PFSK-1 (cell line): ENCODE results near the gene ENDOV.

Source experiments
- FOXP2 ChIP-seq: optimal IDR thresholded peaks from 2 replicates; pipeline ENCODE3; 2011; ENCODE audit warnings: borderline replicate concordance, control low read depth, inconsistent platforms; ENCODE audit not compliant: insufficient read depth; ENCODE audit errors: extremely low read length, extremely low read depth
- POLR2AphosphoS5 ChIP-seq: IDR thresholded peaks from 2 replicates; pipeline ENCODE4 v1.6.1; 2012; ENCODE audit warnings: low read depth, mild to moderate bottlenecking, control low read depth, low read length, moderate library complexity
- SIN3A ChIP-seq: IDR thresholded peaks from 2 replicates; pipeline ENCODE4 v1.6.1; 2012; ENCODE audit warnings: mild to moderate bottlenecking, low read length, moderate library complexity, borderline replicate concordance; ENCODE audit not compliant: insufficient read depth
- TAF1 ChIP-seq: IDR thresholded peaks from 2 replicates; pipeline ENCODE4 v1.6.1; 2012; ENCODE audit warnings: low read length, control low read depth, borderline replicate concordance; ENCODE audit not compliant: insufficient read depth
- TF ChIP-seq, protein P1 (sequence below), 2 experiments: IDR thresholded peaks; 2 replicates each; pipeline versions ENCODE4 v1.6.1 to v1.8.0; 2011 to 2012; ENCODE audit warnings: low read depth in 2 of 2, low read length in 2 of 2, control low read depth in 1 of 2, inconsistent platforms in 1 of 2, mild to moderate bottlenecking in 1 of 2, moderate library complexity in 1 of 2; ENCODE audit not compliant: insufficient read depth in 1 of 2

GRCh38 chr17:80485846-80486245, 70.9 kb downstream of the ENDOV start:
- TF ChIP-seq FOXP2 = no peak
- TF ChIP-seq TAF1 = no peak
- no peak for TF ChIP-seq POLR2AphosphoS5
- TF ChIP-seq, protein P1, sequence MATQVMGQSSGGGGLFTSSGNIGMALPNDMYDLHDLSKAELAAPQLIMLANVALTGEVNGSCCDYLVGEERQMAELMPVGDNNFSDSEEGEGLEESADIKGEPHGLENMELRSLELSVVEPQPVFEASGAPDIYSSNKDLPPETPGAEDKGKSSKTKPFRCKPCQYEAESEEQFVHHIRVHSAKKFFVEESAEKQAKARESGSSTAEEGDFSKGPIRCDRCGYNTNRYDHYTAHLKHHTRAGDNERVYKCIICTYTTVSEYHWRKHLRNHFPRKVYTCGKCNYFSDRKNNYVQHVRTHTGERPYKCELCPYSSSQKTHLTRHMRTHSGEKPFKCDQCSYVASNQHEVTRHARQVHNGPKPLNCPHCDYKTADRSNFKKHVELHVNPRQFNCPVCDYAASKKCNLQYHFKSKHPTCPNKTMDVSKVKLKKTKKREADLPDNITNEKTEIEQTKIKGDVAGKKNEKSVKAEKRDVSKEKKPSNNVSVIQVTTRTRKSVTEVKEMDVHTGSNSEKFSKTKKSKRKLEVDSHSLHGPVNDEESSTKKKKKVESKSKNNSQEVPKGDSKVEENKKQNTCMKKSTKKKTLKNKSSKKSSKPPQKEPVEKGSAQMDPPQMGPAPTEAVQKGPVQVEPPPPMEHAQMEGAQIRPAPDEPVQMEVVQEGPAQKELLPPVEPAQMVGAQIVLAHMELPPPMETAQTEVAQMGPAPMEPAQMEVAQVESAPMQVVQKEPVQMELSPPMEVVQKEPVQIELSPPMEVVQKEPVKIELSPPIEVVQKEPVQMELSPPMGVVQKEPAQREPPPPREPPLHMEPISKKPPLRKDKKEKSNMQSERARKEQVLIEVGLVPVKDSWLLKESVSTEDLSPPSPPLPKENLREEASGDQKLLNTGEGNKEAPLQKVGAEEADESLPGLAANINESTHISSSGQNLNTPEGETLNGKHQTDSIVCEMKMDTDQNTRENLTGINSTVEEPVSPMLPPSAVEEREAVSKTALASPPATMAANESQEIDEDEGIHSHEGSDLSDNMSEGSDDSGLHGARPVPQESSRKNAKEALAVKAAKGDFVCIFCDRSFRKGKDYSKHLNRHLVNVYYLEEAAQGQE (IDR thresholded peaks at IDR 0.05; ENCODE audit: insufficient read depth in 1 of 2, low read depth in 2 of 2, low read length in 2 of 2) = no peak
- TF ChIP-seq SIN3A = no peak
